IMR-90 (cell line): Measurements from ENCODE around the gene NTM.

Experiments used
- BHLHE40 ChIP-seq: fragments of 150-350 bp; IDR thresholded peaks from 2 replicates; pipeline ENCODE4 v1.6.1; 2016; ENCODE audit warnings: mild to moderate bottlenecking, low read depth, low read length
- CTCF ChIP-seq: conservative IDR thresholded peaks from 2 replicates; pipeline ENCODE4 v1.5.1; 2012; ENCODE audit warnings: mild to moderate bottlenecking, low read depth, low read length, improper control_type of control experiment
- ELK1 ChIP-seq: fragments of 150-350 bp; IDR thresholded peaks from 2 replicates; pipeline ENCODE4 v1.6.1; 2016; ENCODE audit warnings: low read depth, mild to moderate bottlenecking, low read length, moderate library complexity, borderline replicate concordance
- RFX5 ChIP-seq: IDR thresholded peaks from 2 replicates; pipeline ENCODE4 v1.8.0; 2012; ENCODE audit warnings: low read depth, mild to moderate bottlenecking, low read length, moderate library complexity

DNA sequence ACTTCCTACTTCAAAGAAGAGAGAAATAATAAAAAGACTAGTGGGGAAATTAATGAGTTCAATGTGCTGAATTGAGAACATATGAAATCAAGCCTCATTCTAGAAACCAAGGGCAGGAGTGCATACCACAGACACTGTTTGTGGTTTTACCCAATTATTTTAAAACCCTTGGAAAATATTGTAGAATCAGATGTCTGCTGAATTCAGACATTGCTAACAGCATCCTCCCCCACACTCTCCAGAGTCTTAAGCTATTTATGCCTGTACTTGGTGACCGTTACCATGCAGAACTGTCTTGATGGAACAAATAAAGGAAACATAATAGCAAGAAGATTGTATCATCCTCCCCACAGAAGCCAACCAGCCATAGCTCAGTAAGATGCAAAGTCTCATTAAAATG, 850.1 kb downstream of the NTM start:
- no peak for TF ChIP-seq RFX5
- TF ChIP-seq ELK1, result no peak
- no peak for TF ChIP-seq CTCF
- TF ChIP-seq BHLHE40, result no peak
